Measurements from ENCODE around the gene CLCA2.

The CLCA2 gene, protein sequence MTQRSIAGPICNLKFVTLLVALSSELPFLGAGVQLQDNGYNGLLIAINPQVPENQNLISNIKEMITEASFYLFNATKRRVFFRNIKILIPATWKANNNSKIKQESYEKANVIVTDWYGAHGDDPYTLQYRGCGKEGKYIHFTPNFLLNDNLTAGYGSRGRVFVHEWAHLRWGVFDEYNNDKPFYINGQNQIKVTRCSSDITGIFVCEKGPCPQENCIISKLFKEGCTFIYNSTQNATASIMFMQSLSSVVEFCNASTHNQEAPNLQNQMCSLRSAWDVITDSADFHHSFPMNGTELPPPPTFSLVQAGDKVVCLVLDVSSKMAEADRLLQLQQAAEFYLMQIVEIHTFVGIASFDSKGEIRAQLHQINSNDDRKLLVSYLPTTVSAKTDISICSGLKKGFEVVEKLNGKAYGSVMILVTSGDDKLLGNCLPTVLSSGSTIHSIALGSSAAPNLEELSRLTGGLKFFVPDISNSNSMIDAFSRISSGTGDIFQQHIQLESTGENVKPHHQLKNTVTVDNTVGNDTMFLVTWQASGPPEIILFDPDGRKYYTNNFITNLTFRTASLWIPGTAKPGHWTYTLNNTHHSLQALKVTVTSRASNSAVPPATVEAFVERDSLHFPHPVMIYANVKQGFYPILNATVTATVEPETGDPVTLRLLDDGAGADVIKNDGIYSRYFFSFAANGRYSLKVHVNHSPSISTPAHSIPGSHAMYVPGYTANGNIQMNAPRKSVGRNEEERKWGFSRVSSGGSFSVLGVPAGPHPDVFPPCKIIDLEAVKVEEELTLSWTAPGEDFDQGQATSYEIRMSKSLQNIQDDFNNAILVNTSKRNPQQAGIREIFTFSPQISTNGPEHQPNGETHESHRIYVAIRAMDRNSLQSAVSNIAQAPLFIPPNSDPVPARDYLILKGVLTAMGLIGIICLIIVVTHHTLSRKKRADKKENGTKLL

DNA sequence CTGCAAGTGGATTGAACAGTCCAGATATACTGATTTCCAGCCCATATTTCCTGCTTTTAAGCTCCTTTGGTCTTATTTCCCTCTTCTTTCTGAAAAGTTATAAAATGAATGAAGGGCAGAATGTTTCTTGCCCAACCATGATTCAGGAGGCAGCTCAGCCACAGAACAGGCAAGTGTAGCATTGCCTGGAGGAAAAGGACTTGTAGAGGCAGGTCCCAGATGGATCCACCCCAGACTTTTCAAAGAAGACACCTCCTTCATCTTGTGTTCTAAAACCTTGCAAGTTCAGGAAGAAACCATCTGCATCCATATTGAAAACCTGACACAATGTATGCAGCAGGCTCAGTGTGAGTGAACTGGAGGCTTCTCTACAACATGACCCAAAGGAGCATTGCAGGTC, at the start of gene CLCA2:
Gene CLCA2 (plus strand): TSS at position 299 of the 400 bp plus-strand sequence. CDS start 77 bp downstream, at position 376.
- H3K27ac ChIP-seq: no peak within 1 kb of the TSS
- peaks cover under 1 to 85% (median 10%) of the 10 kb centered on the region in 10 experiments; a peak in 19 of 20 replicates for H3K4me1 ChIP-seq
- TF ChIP-seq Cebpa-rat (IDR thresholded peaks at IDR 0.05): no peak
- no peaks in the 10 kb centered on the region; a peak in 1 of 22 replicates for H3K9me3 ChIP-seq (replicated peaks in 1 of 11)
- H3K4me2 ChIP-seq: peak within 1 kb of the TSS in 3 of 11 experiments; percentile 25 to 57 (median 46); a peak in 6 of 22 replicates
- H3K36me3 ChIP-seq: no peaks in the 10 kb centered on the region
- H3K4me3 ChIP-seq: no peak within 1 kb of the TSS
- H3K27me3 ChIP-seq: no peaks in the 10 kb centered on the region
- H4K20me1 ChIP-seq: no peaks in the 10 kb centered on the region
- H3K9ac ChIP-seq: no peak within 1 kb of the TSS

DNA sequence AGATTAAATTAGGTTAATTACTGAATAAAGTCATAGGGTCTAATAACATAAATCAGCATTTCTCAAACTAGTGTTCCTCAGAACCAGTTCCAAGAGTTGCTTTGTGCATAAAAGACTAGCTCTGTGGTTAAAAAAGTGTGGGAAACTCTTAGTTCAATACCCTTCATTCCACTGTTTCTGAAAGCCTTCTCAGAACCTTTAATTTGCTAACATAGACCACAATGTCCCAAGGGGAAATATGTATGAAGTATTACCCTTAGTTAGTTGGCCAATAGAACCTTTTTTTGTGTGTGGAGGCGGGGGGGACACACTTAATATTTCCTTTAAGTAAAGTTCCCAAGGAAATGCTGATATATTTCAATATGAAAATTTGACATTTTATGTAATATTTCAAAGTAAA, 48.3 kb upstream of the CLCA2 start:
- Histone ChIP-seq H3K9me3 (replicated peaks in 1 of 11) (peaks cover 27 to 34% (median 29%) of the 10 kb centered on the region in 11 experiments), H4K20me1 (no peaks in the 10 kb centered on the region; a peak in 1 of 22 replicates), H3K4me1 (peaks cover 0 to 6% (median 3%) of the 10 kb centered on the region in 10 experiments; a peak in 4 of 20 replicates), H3K27ac (no peak overlapping the region), H3K4me3 (no peak overlapping the region), H3K36me3 (peaks cover 21 to 70% (median 30%) of the 10 kb centered on the region in 11 experiments), H3K4me2 (peak overlapping the region in 2 of 11 experiments; percentile 25 to 35; a peak in 2 of 22 replicates), H3K27me3 (no peaks in the 10 kb centered on the region), H3K9ac (no peak overlapping the region)
- no peak for TF ChIP-seq Cebpa-rat (IDR thresholded peaks at IDR 0.05)

DNA sequence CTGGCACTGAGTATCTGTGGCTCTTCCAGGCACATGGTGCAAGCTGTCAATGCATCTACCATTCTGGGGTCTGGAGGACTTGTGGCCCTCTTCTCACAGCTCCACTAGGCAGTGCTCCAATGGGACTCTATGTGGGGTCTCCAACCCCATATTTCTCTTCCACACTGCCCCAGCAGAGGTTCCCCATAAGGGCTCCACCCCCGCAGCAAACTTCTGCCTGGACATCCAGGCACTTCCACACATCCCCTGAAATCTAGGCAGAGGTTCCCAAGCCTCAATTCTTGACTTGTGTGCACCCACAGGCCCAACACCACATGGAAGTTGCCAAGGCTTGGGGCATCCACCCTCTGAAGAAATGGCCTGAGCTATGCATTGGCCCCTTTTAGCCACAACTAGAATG, 46.6 kb upstream of the CLCA2 start:
- Histone ChIP-seq H3K9ac (no peak overlapping the region), H3K4me3 (peak overlapping the region in 5 of 10 experiments; percentile 12 to 46 (median 28); a peak in 5 of 20 replicates), H3K36me3 (peaks cover 21 to 67% (median 30%) of the 10 kb centered on the region in 11 experiments), H4K20me1 (no peaks in the 10 kb centered on the region), H3K9me3 (replicated peaks in 1 of 11) (peaks cover 27 to 34% (median 29%) of the 10 kb centered on the region in 11 experiments), H3K27ac (no peak overlapping the region), H3K27me3 (no peaks in the 10 kb centered on the region), H3K4me1 (peaks cover 0 to 8% (median 3%) of the 10 kb centered on the region in 10 experiments; a peak in 7 of 20 replicates), H3K4me2 (no peak overlapping the region)
- TF ChIP-seq Cebpa-rat (IDR thresholded peaks at IDR 0.05): no peak

DNA sequence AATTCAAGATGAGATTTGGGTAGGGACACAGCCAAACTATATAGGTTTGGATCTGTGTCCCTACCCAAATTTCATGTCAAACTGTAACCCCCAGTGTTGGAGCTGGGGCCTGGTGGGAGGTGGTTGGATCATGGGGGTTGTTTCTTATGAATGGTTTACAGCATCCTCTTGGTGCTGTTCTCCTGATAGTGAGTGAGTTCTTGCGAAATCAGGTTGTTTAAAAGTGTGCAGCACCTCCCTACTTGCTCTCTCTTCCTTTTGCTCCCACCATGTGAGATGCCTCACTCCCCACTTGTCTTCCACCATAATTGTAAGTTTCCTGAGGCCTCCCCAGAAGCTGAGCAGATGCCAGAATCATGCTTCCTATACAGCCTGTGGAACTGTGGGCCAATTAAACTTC, 45.2 kb upstream of the CLCA2 start:
- no peak overlapping the region for H3K4me3 ChIP-seq
- H3K27me3 ChIP-seq: no peaks in the 10 kb centered on the region
- peak in 3 of 11 experiments; percentile 19 to 79 (median 36); a peak in 5 of 22 replicates for TF ChIP-seq Cebpa-rat (IDR thresholded peaks at IDR 0.05)
- no peaks in the 10 kb centered on the region for H4K20me1 ChIP-seq
- H3K9ac ChIP-seq: no peak overlapping the region
- H3K4me2 ChIP-seq: no peak overlapping the region
- H3K36me3 ChIP-seq: peaks cover 21 to 53% (median 29%) of the 10 kb centered on the region in 11 experiments
- H3K9me3 ChIP-seq (replicated peaks in 1 of 11): peaks cover 27 to 34% (median 29%) of the 10 kb centered on the region in 11 experiments
- H3K27ac ChIP-seq: no peak overlapping the region
- H3K4me1 ChIP-seq: peaks cover 0 to 15% (median 5%) of the 10 kb centered on the region in 10 experiments; a peak in 9 of 20 replicates

DNA sequence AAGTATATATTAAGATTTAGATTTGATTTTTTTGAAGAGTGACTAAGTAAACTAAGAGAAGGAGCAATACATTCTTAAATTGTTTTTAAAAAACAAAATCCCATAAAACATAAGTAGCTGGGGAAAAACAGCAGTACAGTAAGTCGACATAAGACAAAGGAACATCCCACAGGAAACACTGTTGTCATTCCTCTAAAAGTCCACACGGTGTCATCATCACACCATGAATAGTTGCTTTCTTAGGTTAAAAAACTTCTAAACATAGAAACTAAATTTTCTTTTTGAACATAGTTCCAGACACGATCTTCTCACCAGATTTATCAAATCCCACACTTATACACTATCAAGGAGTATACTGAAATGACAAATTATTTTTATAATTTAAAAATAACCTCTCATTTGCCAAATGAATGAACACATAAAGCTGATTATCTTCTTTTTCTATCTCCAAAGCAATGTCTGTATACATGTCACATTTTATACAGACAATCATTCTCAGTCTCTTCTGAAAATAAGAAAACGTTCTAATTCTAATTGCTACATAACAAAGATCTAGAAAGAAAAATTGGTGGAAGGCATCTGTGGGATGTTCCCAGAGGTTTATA, 43.6 kb upstream of the CLCA2 start:
- Histone ChIP-seq H3K27me3 (no peaks in the 10 kb centered on the region), H4K20me1 (no peaks in the 10 kb centered on the region), H3K36me3 (peaks cover 21 to 38% (median 28%) of the 10 kb centered on the region in 11 experiments), H3K9me3 (replicated peaks in 1 of 11) (peaks cover 27 to 34% (median 29%) of the 10 kb centered on the region in 11 experiments), H3K4me3 (no peak overlapping the region), H3K27ac (no peak overlapping the region; a peak in 1 of 22 replicates), H3K9ac (no peak overlapping the region), H3K4me2 (0 out of 22 replicates have a peak overlapping the region, but pooled peaks of 1 of the 11 experiments have one; percentile 16), H3K4me1 (peaks cover 0 to 15% (median 5%) of the 10 kb centered on the region in 10 experiments; a peak in 9 of 20 replicates)
- TF ChIP-seq Cebpa-rat (IDR thresholded peaks at IDR 0.05): no peak

DNA sequence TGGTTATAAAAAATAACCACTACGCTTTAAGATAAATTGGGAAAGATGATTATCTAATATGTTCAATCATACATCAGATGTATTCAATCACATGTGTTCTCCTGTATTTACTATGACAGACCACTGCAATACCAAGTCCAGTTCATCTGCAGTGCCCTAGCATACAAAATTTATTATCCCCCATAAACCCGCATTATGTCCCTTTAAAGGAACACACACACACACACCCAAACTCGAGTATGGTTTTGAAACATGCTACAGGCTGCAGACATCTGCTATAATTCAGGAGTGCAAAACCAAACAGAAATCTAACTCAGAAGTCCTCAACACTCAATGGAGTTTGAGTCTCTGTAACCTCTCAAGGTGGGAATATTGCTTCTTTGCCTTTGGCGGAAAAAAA, 42.7 kb upstream of the CLCA2 start:
- Histone ChIP-seq H3K9ac (no peak overlapping the region; a peak in 1 of 22 replicates), H4K20me1 (no peaks in the 10 kb centered on the region), H3K36me3 (peaks cover 21 to 38% (median 27%) of the 10 kb centered on the region in 11 experiments), H3K4me2 (no peak overlapping the region), H3K9me3 (replicated peaks in 1 of 11) (peaks cover 25 to 28% (median 27%) of the 10 kb centered on the region in 11 experiments), H3K4me3 (no peak overlapping the region), H3K27me3 (no peaks in the 10 kb centered on the region), H3K4me1 (peaks cover 0 to 13% (median 2%) of the 10 kb centered on the region in 10 experiments; a peak in 6 of 20 replicates), H3K27ac (no peak overlapping the region)
- TF ChIP-seq Cebpa-rat (IDR thresholded peaks at IDR 0.05): no peak

DNA sequence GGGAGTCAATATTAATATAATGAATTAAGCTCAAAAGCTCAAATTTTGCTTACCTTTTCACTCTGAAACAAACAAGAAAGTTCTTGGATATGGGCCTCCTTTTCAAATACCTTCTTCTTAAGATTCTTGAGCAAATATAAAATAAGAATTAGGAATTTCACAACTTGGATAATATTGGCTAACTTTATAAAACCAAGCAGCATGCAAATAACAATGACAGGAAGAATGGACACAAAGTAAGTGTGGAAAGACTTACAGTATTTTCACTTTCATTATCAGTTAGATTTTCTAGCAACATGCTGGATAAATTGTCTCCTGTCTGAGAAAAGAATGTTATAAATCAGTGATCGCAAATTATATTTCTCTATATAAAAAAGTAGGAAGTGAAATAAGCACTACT, 41.1 kb upstream of the CLCA2 start:
- Histone ChIP-seq H3K4me1 (peaks cover 0 to 13% (median 2%) of the 10 kb centered on the region in 10 experiments; a peak in 6 of 20 replicates), H3K4me2 (peak overlapping the region in 6 of 11 experiments; percentile 41 to 68 (median 48); a peak in 9 of 22 replicates), H3K36me3 (peaks cover 8 to 28% (median 11%) of the 10 kb centered on the region in 11 experiments), H4K20me1 (no peaks in the 10 kb centered on the region), H3K9ac (peak overlapping the region in 4 of 11 experiments; percentile 4 to 48 (median 31); a peak in 4 of 22 replicates), H3K27ac (peak overlapping the region in 6 of 11 experiments; percentile 1 to 38 (median 18); a peak in 6 of 22 replicates), H3K4me3 (no peak overlapping the region; a peak in 1 of 20 replicates), H3K27me3 (no peaks in the 10 kb centered on the region), H3K9me3 (replicated peaks in 1 of 11) (peaks cover 9 to 12% (median 11%) of the 10 kb centered on the region in 11 experiments)
- no peak for TF ChIP-seq Cebpa-rat (IDR thresholded peaks at IDR 0.05)

Measured in BLaER1 treated with 17β-estradiol and CSF1 and Interleukin-3, amounts not matched to agents 10 nM and 100 nM (cell line).